Chondrocyte (in vitro differentiated cells): ENCODE measurements around the gene COL16A1. TPM values are rescaled to one million over a fixed set of nuclear protein-coding genes. Genes with fewer than 3 reads are reported as not detected.

Experiments used
- DNase-seq: peaks from one replicate; pipeline ENCODE4 v3.0.0; 2021; ENCODE audit warnings: mixed read lengths, low spot score
- H3K27ac Mint-ChIP-seq: one replicate; pipeline ENCODE4 v1.8.0; 2021; ENCODE audit warnings: mild to moderate bottlenecking, moderate library complexity, mixed read lengths; ENCODE audit not compliant: unreplicated experiment
- H3K27me3 Mint-ChIP-seq: 2 replicates; pipeline ENCODE4 v1.8.0; 2021; ENCODE audit warnings: low read depth, mixed read lengths
- H3K36me3 Mint-ChIP-seq: 2 replicates; pipeline ENCODE4 v1.8.0; 2021; ENCODE audit warnings: low read depth, mixed read lengths
- H3K4me1 Mint-ChIP-seq: 2 replicates; pipeline ENCODE4 v1.8.0; 2021; ENCODE audit warnings: low read depth, mild to moderate bottlenecking, mixed read lengths
- H3K4me3 Mint-ChIP-seq: one replicate; pipeline ENCODE4 v1.8.0; 2021; ENCODE audit warnings: mild to moderate bottlenecking, moderate library complexity, mixed read lengths; ENCODE audit not compliant: unreplicated experiment
- H3K9me3 Mint-ChIP-seq: 2 replicates; pipeline ENCODE4 v1.8.0; 2021; ENCODE audit warnings: low read depth, mixed read lengths
- total RNA-seq: library from RNA; stranded (reverse); gene quantifications from 3 replicates; pipeline ENCODE4 v1.2.1, GENCODE V29; 2021
- TF ChIP-seq, protein P1 (sequence below): fragments of 200-600 bp; sonication (generic); IDR thresholded peaks from 2 replicates; pipeline ENCODE4 v1.5.0; 2021; ENCODE audit warnings: antibody characterized with exemption, mild to moderate bottlenecking, moderate library complexity

The COL16A1 gene
- total RNA-seq, 1 donor from 2014 or later = 230 TPM

DNA sequence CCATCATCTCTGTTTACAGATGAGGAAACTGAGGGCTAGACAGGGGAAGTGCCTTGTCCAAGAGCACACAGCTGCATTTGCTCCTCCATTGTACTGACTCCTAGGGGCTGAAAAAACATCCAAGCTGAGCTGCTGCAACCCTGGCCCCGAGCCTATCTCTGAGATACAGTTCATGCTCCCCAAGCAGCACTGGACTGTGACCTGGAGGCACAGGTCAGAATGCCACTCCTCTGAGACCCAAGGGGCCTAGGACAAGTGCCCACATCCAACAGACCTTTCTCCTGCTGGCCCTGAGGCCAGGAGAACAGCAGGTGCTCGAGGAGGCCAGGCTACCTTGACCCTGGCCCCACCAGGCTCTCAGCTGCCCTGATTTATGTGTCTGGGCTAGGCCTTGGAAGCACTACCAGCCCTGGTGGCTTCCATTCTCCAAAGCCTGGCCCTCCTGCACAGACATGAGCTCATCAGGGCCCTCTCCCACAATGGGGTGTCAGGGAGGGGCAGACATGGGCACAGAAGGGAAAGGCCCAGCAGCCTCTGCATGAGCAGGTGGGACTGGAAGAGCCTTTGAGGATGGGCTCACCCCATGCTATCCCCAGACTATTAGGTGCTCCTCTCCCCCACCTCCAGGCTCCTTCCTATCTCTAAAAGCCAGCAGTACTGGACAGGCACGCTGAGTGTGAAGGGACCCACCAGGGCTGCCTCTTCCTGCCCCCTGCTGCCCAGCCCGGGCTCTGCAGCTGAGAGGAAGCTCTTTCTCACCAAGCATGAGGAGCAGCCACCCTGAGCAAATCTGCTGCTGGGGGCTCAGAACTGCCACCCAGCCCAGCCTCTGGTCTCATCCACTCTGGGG, 41.5 kb upstream of the COL16A1 start:
- no peaks in the 10 kb centered on the region for H3K9me3 Mint-ChIP-seq
- TF ChIP-seq, protein P1, sequence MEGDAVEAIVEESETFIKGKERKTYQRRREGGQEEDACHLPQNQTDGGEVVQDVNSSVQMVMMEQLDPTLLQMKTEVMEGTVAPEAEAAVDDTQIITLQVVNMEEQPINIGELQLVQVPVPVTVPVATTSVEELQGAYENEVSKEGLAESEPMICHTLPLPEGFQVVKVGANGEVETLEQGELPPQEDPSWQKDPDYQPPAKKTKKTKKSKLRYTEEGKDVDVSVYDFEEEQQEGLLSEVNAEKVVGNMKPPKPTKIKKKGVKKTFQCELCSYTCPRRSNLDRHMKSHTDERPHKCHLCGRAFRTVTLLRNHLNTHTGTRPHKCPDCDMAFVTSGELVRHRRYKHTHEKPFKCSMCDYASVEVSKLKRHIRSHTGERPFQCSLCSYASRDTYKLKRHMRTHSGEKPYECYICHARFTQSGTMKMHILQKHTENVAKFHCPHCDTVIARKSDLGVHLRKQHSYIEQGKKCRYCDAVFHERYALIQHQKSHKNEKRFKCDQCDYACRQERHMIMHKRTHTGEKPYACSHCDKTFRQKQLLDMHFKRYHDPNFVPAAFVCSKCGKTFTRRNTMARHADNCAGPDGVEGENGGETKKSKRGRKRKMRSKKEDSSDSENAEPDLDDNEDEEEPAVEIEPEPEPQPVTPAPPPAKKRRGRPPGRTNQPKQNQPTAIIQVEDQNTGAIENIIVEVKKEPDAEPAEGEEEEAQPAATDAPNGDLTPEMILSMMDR = peak; percentile 86
- no peak overlapping the region for H3K4me3 Mint-ChIP-seq
- peaks cover 4% of the 10 kb centered on the region for H3K36me3 Mint-ChIP-seq
- no peaks in the 10 kb centered on the region for H3K27me3 Mint-ChIP-seq
- peaks cover 21% of the 10 kb centered on the region for H3K4me1 Mint-ChIP-seq
- no peak overlapping the region for H3K27ac Mint-ChIP-seq
- DNase-seq = no peak

DNA sequence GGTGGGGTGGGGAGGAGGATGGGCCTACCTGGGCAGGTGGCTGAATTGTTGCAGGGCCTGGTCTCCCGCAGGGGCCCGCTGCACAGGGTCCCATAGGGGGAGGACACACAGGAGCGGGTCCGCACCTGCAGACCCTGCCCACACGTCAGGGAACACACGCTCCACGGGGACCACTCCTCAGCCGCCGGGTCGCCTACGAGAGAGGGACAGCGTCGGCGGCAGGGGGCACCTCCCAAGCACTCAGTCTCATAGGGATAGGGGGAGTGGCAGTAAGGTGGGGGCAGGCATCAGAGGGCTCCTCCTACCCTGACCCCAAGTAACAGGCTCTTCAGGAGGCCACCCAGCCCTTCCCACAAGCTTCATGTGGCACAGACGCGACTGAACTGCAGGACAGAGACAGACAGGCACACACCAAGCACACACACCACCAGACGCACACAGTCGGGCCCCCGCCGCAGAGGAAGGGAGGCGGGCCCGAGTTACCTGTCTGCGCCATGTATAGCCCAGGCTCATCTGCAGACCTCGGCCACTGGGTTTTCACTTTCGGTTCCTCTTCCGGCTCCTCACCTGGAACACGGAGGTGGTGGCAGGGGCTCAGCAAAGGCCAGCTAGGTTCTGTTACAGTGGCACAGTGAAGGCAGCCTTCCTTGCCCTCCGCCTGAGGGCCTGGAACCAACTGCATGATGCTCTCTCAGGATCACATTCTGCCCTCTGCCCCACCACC, 40.5 kb upstream of the COL16A1 start:
- Mint-ChIP-seq H3K27ac (no peak overlapping the region), H3K27me3 (no peaks in the 10 kb centered on the region), H3K4me3 (no peak overlapping the region), H3K9me3 (no peaks in the 10 kb centered on the region), H3K36me3 (peaks cover 4% of the 10 kb centered on the region), H3K4me1 (peaks cover 17% of the 10 kb centered on the region)
- TF ChIP-seq, protein P1 = no peak
- DNase-seq = no peak

DNA sequence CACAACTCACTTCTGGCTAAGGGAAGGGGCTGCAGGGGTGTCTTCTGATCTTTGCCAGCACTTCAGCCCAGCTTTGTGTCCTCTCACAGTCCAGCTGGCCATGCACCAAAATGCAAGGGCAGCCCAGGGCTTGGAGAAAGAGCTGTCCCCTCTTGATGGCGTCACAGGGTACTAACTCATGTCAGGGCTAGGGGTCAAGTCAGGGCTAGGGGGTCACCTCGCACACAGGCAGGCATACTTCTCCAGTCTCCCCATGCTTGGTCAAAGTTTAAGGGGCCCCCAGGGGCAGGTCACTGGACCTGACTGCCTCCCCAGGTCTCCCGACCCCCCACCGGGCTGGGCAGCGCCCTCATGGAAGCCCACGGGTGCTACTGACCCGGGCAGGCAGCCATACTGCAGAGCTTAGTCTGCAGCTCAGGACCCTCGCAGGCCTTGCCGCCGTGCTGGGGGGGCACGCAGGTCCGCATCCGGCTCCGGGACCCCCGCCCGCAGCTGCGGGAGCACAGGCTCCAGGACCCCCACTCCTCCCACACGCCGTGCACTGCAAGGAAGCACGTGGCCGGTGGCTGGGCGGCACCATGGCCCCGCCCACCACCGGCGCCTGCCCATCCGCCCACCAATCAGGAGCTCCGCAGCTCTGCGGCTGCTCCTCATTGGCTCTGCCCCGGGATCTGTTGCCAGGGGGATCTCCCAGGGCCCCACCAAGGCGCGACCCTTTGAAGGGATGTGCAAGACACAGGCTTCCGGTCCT, 38.8 kb upstream of the COL16A1 start:
- no peaks in the 10 kb centered on the region for H3K27me3 Mint-ChIP-seq
- H3K4me3 Mint-ChIP-seq = no peak overlapping the region
- TF ChIP-seq, protein P1 = no peak
- H3K4me1 Mint-ChIP-seq = peaks cover 17% of the 10 kb centered on the region
- H3K9me3 Mint-ChIP-seq = no peaks in the 10 kb centered on the region
- DNase-seq = no peak
- peaks cover 4% of the 10 kb centered on the region for H3K36me3 Mint-ChIP-seq
- H3K27ac Mint-ChIP-seq = no peak overlapping the region

DNA sequence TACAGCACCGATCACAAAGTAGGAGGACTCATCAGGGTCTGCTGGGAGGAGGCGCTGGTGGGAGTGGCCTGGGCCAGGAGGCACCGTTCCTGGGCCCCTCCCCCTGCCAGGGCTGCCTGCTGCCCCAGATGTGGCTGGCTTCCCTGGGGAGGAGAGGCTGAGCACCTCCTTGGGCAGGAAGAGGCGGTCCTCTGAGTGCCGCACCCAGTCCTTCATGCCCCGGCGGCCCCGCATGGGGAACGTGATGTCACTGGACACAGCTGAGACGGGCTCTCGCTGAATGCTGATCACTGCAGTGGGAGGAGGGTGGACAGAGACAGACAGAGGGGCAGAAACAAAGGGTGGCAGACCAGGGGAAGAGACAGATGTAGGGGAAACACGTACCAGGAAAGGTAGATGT, 35.5 kb upstream of the COL16A1 start:
- Mint-ChIP-seq H3K27me3 (no peaks in the 10 kb centered on the region), H3K27ac (no peak overlapping the region)

More for the DNA sequence above, 35.5 kb upstream of the COL16A1 start:
- Mint-ChIP-seq H3K9me3 (no peaks in the 10 kb centered on the region), H3K4me3 (no peak overlapping the region), H3K4me1 (no peaks in the 10 kb centered on the region), H3K36me3 (peaks cover 9% of the 10 kb centered on the region)
- DNase-seq = no peak
- TF ChIP-seq, protein P1 = no peak
